Measurements from ENCODE around the gene FRK.

The FRK gene, protein sequence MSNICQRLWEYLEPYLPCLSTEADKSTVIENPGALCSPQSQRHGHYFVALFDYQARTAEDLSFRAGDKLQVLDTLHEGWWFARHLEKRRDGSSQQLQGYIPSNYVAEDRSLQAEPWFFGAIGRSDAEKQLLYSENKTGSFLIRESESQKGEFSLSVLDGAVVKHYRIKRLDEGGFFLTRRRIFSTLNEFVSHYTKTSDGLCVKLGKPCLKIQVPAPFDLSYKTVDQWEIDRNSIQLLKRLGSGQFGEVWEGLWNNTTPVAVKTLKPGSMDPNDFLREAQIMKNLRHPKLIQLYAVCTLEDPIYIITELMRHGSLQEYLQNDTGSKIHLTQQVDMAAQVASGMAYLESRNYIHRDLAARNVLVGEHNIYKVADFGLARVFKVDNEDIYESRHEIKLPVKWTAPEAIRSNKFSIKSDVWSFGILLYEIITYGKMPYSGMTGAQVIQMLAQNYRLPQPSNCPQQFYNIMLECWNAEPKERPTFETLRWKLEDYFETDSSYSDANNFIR

GRCh38 chr6:116060572-116061283, at the start of gene FRK:
Gene FRK (minus strand): TSS chr6:116060891. CDS start chr6:116060311, 580 bp downstream.
- Histone ChIP-seq H3K27ac (ENCODE audit: low read length) (no peak within 1 kb of the TSS), H3K36me3 (ENCODE audit: insufficient read depth, low read depth, low read length) (no peaks in the 10 kb centered on the region), H3K9me3 (ENCODE audit: insufficient read depth, low read depth, low read length) (no peaks in the 10 kb centered on the region), H3K4me1 (ENCODE audit: insufficient read depth, low read length) (0 out of 2 replicates have a peak, but pooled peaks cover 3% of the 10 kb centered on the region), H3K4me3 (ENCODE audit: low read length) (no peak within 1 kb of the TSS), H3K9ac (ENCODE audit: low read depth, low read length) (no peak within 1 kb of the TSS), H3K27me3 (ENCODE audit: insufficient read depth, low read length) (no peaks in the 10 kb centered on the region)

DNA sequence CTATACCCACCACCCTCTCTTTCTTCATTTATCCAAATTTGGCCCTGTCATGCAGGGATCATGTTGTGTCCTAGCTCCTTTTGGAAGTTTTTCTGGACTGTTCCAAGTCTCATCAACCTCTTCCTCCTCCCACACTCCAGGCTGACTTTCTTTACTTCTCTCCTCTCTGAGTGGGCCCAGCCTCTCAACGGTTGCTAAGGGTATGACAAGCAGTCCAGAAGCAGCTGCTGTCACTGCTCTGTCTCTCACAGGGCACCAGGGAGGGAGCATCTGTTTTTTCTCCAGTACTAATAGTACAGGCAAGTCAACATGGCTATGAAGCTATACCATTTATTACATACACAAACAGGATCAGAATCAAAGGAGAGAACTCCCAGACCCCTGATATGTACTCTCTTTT, 48.1 kb upstream of the FRK start:
- no peak overlapping the region for H3K27ac ChIP-seq (ENCODE audit: low read length)
- H3K9me3 ChIP-seq (ENCODE audit: insufficient read depth, low read depth, low read length) = no peaks in the 10 kb centered on the region

DNA sequence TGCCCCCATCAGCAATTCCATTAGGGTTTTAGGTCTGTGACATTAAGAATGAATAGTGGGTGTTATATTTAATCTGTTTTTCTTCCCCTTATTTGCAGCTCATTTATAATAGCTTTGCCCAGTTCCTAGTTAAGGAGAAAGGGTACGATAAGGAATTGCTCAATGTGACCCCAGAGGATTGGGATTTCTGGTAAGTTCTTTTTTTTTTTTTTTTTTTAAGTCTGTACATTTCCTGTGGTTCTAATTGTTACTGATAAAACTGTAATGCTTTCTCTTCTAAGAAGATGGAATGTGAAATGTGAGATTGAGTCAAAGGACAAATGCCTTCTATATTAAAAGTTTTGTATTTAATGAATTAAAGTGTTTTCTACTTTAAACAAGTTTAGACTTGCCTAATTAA, 45.5 kb upstream of the FRK start:
- no peak overlapping the region for H3K27ac ChIP-seq (ENCODE audit: low read length)
- H3K4me3 ChIP-seq (ENCODE audit: low read length) = peak overlapping the region; percentile 53; the same call in 1 of the 2 replicates
- no peaks in the 10 kb centered on the region for H3K9me3 ChIP-seq (ENCODE audit: insufficient read depth, low read depth, low read length)
- peaks cover 32% of the 10 kb centered on the region for H3K36me3 ChIP-seq (ENCODE audit: insufficient read depth, low read depth, low read length)
- no peaks in the 10 kb centered on the region for H3K27me3 ChIP-seq (ENCODE audit: insufficient read depth, low read length)
- peak overlapping the region; percentile 70; the same call in 1 of the 2 replicates for H3K9ac ChIP-seq (ENCODE audit: low read depth, low read length)
- H3K4me1 ChIP-seq (ENCODE audit: insufficient read depth, low read length) = peaks cover 23% of the 10 kb centered on the region

More for the DNA sequence above, 48.1 kb upstream of the FRK start:
- H3K36me3 ChIP-seq (ENCODE audit: insufficient read depth, low read depth, low read length) = peaks cover 56% of the 10 kb centered on the region
- H3K9ac ChIP-seq (ENCODE audit: low read depth, low read length) = no peak overlapping the region
- no peaks in the 10 kb centered on the region for H3K27me3 ChIP-seq (ENCODE audit: insufficient read depth, low read length)
- H3K4me3 ChIP-seq (ENCODE audit: low read length) = no peak overlapping the region
- H3K4me1 ChIP-seq (ENCODE audit: insufficient read depth, low read length) = peaks cover 19% of the 10 kb centered on the region

GRCh38 chr6:116105247-116105646, 44.6 kb upstream of the FRK start:
- H3K9me3 ChIP-seq (ENCODE audit: insufficient read depth, low read depth, low read length) = no peaks in the 10 kb centered on the region
- no peak overlapping the region for H3K27ac ChIP-seq (ENCODE audit: low read length)
- H3K4me3 ChIP-seq (ENCODE audit: low read length) = no peak overlapping the region
- peaks cover 23% of the 10 kb centered on the region for H3K36me3 ChIP-seq (ENCODE audit: insufficient read depth, low read depth, low read length)
- peaks cover 23% of the 10 kb centered on the region for H3K4me1 ChIP-seq (ENCODE audit: insufficient read depth, low read length)
- peak overlapping the region; percentile 0; the same call in 1 of the 2 replicates for H3K9ac ChIP-seq (ENCODE audit: low read depth, low read length)
- no peaks in the 10 kb centered on the region; the same call in 1 of the 2 replicates for H3K27me3 ChIP-seq (ENCODE audit: insufficient read depth, low read length)

GRCh38 chr6:116104636-116105035, 43.9 kb upstream of the FRK start:
- Histone ChIP-seq H3K4me3 (ENCODE audit: low read length) (no peak overlapping the region), H3K27ac (ENCODE audit: low read length) (no peak overlapping the region), H3K4me1 (ENCODE audit: insufficient read depth, low read length) (peaks cover 23% of the 10 kb centered on the region), H3K36me3 (ENCODE audit: insufficient read depth, low read depth, low read length) (peaks cover 17% of the 10 kb centered on the region), H3K9me3 (ENCODE audit: insufficient read depth, low read depth, low read length) (no peaks in the 10 kb centered on the region), H3K9ac (ENCODE audit: low read depth, low read length) (peak overlapping the region; percentile 0; the same call in 1 of the 2 replicates), H3K27me3 (ENCODE audit: insufficient read depth, low read length) (peaks cover 5% of the 10 kb centered on the region; the same call in 1 of the 2 replicates)

- peaks cover 7% of the 10 kb centered on the region; the same call in 1 of the 2 replicates for H3K27me3 ChIP-seq (ENCODE audit: insufficient read depth, low read length)
- H3K27ac ChIP-seq (ENCODE audit: low read length) = no peak overlapping the region
- no peaks in the 10 kb centered on the region; the same call in 1 of the 2 replicates for H3K36me3 ChIP-seq (ENCODE audit: insufficient read depth, low read depth, low read length)
- no peaks in the 10 kb centered on the region for H3K9me3 ChIP-seq (ENCODE audit: insufficient read depth, low read depth, low read length)
- no peak overlapping the region for H3K4me3 ChIP-seq (ENCODE audit: low read length)
- peaks cover 20% of the 10 kb centered on the region for H3K4me1 ChIP-seq (ENCODE audit: insufficient read depth, low read length)
- H3K9ac ChIP-seq (ENCODE audit: low read depth, low read length) = peak overlapping the region; percentile 89; the same call in 1 of the 2 replicates
Observed at GRCh38 chr6:116102873-116103272, 42.2 kb upstream of the FRK start.

DNA sequence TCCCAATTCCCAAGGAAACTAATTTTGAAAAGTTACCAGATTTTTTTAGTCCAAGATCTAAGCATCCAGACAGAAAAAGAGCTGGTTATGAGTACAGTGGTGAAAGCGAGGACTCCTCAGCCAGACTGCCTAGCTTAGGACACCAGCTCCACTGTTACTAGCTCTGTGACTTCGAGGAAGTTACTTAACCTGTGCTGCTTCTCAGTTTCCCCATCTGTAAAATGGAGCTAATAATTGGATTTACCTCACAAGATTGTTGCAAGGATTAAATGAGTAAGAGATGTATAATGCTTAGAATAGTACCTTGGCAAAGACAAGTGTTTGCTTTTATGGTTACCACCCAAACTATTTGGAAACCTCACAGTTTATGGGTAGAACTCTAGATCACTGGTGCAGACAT, 41.1 kb upstream of the FRK start:
- Histone ChIP-seq H3K27ac (ENCODE audit: low read length) (peak overlapping the region; percentile 87), H3K4me3 (ENCODE audit: low read length) (peak overlapping the region; percentile 80), H3K9ac (ENCODE audit: low read depth, low read length) (peak overlapping the region; percentile 89; the same call in 1 of the 2 replicates)

GRCh38 chr6:116101302-116101718, 40.6 kb upstream of the FRK start:
- Histone ChIP-seq H3K9ac (ENCODE audit: low read depth, low read length) (peak overlapping the region; percentile 89), H3K27ac (ENCODE audit: low read length) (peak overlapping the region; percentile 87), H3K9me3 (ENCODE audit: insufficient read depth, low read depth, low read length) (peaks cover 6% of the 10 kb centered on the region; the same call in 1 of the 2 replicates)

More for the DNA sequence above, 41.1 kb upstream of the FRK start:
- H3K36me3 ChIP-seq (ENCODE audit: insufficient read depth, low read depth, low read length) = no peaks in the 10 kb centered on the region
- peaks cover 17% of the 10 kb centered on the region for H3K4me1 ChIP-seq (ENCODE audit: insufficient read depth, low read length)
- H3K9me3 ChIP-seq (ENCODE audit: insufficient read depth, low read depth, low read length) = peaks cover 1% of the 10 kb centered on the region; the same call in 1 of the 2 replicates
- peaks cover 7% of the 10 kb centered on the region; the same call in 1 of the 2 replicates for H3K27me3 ChIP-seq (ENCODE audit: insufficient read depth, low read length)

GRCh38 chr6:116100419-116101301, 40.0 kb upstream of the FRK start, which contains the start of gene NT5DC1:
Gene NT5DC1 (plus strand): TSS chr6:116100853. CDS start chr6:116100931, 78 bp downstream.
- peaks cover 12% of the 10 kb centered on the region for H3K9me3 ChIP-seq (ENCODE audit: insufficient read depth, low read depth, low read length)
- peak within 1 kb of the TSS; percentile 89 for H3K9ac ChIP-seq (ENCODE audit: low read depth, low read length)
- peak within 1 kb of the TSS; percentile 87 for H3K27ac ChIP-seq (ENCODE audit: low read length)
- peaks cover 10% of the 10 kb centered on the region for H3K4me1 ChIP-seq (ENCODE audit: insufficient read depth, low read length)
- H3K27me3 ChIP-seq (ENCODE audit: insufficient read depth, low read length) = peaks cover 7% of the 10 kb centered on the region; the same call in 1 of the 2 replicates
- H3K36me3 ChIP-seq (ENCODE audit: insufficient read depth, low read depth, low read length) = peaks cover 3% of the 10 kb centered on the region; the same call in 1 of the 2 replicates
- H3K4me3 ChIP-seq (ENCODE audit: low read length) = peak within 1 kb of the TSS; percentile 80

More at GRCh38 chr6:116101302-116101718, 40.6 kb upstream of the FRK start:
- Histone ChIP-seq H3K4me3 (ENCODE audit: low read length) (peak overlapping the region; percentile 80), H3K27me3 (ENCODE audit: insufficient read depth, low read length) (peaks cover 7% of the 10 kb centered on the region; the same call in 1 of the 2 replicates), H3K4me1 (ENCODE audit: insufficient read depth, low read length) (peaks cover 16% of the 10 kb centered on the region), H3K36me3 (ENCODE audit: insufficient read depth, low read depth, low read length) (peaks cover 1% of the 10 kb centered on the region; the same call in 1 of the 2 replicates)

DNA sequence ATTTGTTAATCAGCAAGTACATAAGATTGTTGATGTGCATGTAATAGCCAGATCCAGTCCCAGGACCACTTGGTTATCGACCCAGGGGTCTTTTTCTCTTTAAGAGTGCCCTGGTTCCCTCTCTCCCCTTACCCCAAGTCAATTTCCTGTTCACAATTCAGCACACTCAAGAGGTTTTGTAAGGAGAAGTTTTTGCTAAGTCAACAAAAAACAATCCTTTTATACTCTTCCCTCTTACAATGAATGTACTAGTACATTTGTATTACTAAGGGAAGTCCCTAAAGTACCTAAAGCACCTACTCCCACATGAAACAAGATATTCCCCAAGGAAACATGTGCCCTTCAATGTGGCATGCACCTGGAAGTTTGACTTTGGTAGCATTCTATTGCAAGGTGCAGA, 38.3 kb upstream of the FRK start:
- Histone ChIP-seq H3K4me3 (ENCODE audit: low read length) (no peak overlapping the region), H3K27me3 (ENCODE audit: insufficient read depth, low read length) (peaks cover 7% of the 10 kb centered on the region; the same call in 1 of the 2 replicates), H3K9ac (ENCODE audit: low read depth, low read length) (no peak overlapping the region), H3K36me3 (ENCODE audit: insufficient read depth, low read depth, low read length) (peaks cover 3% of the 10 kb centered on the region; the same call in 1 of the 2 replicates), H3K9me3 (ENCODE audit: insufficient read depth, low read depth, low read length) (peaks cover 19% of the 10 kb centered on the region), H3K27ac (ENCODE audit: low read length) (no peak overlapping the region), H3K4me1 (ENCODE audit: insufficient read depth, low read length) (peaks cover 5% of the 10 kb centered on the region; the same call in 1 of the 2 replicates)
